ENCODE measurements around the gene DDIT4. TPM values are rescaled to one million over a fixed set of nuclear protein-coding genes. Genes with fewer than 3 reads are reported as not detected.

Gene DDIT4
- polyA plus RNA-seq, 1 donor: 47.2 TPM

- Histone ChIP-seq H3K27me3 (ENCODE audit: control insufficient read depth, insufficient read depth, low read length) (no peaks in the 10 kb centered on the region), H3K36me3 (ENCODE audit: control insufficient read depth, insufficient read depth, low read length) (peaks cover 35% of the 10 kb centered on the region), H3K4me1 (ENCODE audit: control insufficient read depth, insufficient read depth, low read length) (no peaks in the 10 kb centered on the region), H3K9me3 (ENCODE audit: control insufficient read depth, low read depth, low read length) (no peaks in the 10 kb centered on the region), H3K27ac (ENCODE audit: low read length) (no peak overlapping the region), H3K4me3 (ENCODE audit: low read length) (no peak overlapping the region)
- no peak for DNase-seq
- 89% methylated on average over 2 of the region's 6 CpGs for WGBS (ENCODE audit: insufficient coverage, low lambda C conversion rate)
Observed at GRCh38 chr10:72235544-72236279, 38.0 kb upstream of the DDIT4 start.

GRCh38 chr10:72238392-72239175 is 35.1 kb upstream of the DDIT4 start:
- no CpG with 5 or more reads among the region's 13 CpGs for whole genome bisulfite sequencing (ENCODE audit: insufficient coverage, low lambda C conversion rate)
- no peak for DNase-seq
- no peaks in the 10 kb centered on the region for H3K9me3 ChIP-seq (ENCODE audit: control insufficient read depth, low read depth, low read length)

GRCh38 chr10:72239409-72239808 is 34.3 kb upstream of the DDIT4 start:
- H3K4me1 ChIP-seq (ENCODE audit: control insufficient read depth, insufficient read depth, low read length): peaks cover 9% of the 10 kb centered on the region
- H3K4me3 ChIP-seq (ENCODE audit: low read length): no peak overlapping the region
- no CpG with 5 or more reads among the region's 1 CpG for WGBS (ENCODE audit: insufficient coverage, low lambda C conversion rate)
- H3K27ac ChIP-seq (ENCODE audit: low read length): no peak overlapping the region
- H3K9me3 ChIP-seq (ENCODE audit: control insufficient read depth, low read depth, low read length): no peaks in the 10 kb centered on the region
- no peaks in the 10 kb centered on the region for H3K27me3 ChIP-seq (ENCODE audit: control insufficient read depth, insufficient read depth, low read length)
- no peak for DNase-seq
- peaks cover 14% of the 10 kb centered on the region for H3K36me3 ChIP-seq (ENCODE audit: control insufficient read depth, insufficient read depth, low read length)

More at GRCh38 chr10:72238392-72239175, 35.1 kb upstream of the DDIT4 start:
- Histone ChIP-seq H3K36me3 (ENCODE audit: control insufficient read depth, insufficient read depth, low read length) (peaks cover 17% of the 10 kb centered on the region), H3K27ac (ENCODE audit: low read length) (no peak overlapping the region), H3K4me1 (ENCODE audit: control insufficient read depth, insufficient read depth, low read length) (peaks cover under 1% of the 10 kb centered on the region), H3K27me3 (ENCODE audit: control insufficient read depth, insufficient read depth, low read length) (no peaks in the 10 kb centered on the region), H3K4me3 (ENCODE audit: low read length) (no peak overlapping the region)

- no peaks in the 10 kb centered on the region for H3K9me3 ChIP-seq (ENCODE audit: control insufficient read depth, low read depth, low read length)
- no CpG with 5 or more reads among the region's 7 CpGs for WGBS (ENCODE audit: insufficient coverage, low lambda C conversion rate)
- no peak overlapping the region for H3K4me3 ChIP-seq (ENCODE audit: low read length)
- H3K36me3 ChIP-seq (ENCODE audit: control insufficient read depth, insufficient read depth, low read length): peaks cover 10% of the 10 kb centered on the region
- H3K27ac ChIP-seq (ENCODE audit: low read length): no peak overlapping the region
- H3K4me1 ChIP-seq (ENCODE audit: control insufficient read depth, insufficient read depth, low read length): peaks cover 19% of the 10 kb centered on the region
- H3K27me3 ChIP-seq (ENCODE audit: control insufficient read depth, insufficient read depth, low read length): no peaks in the 10 kb centered on the region
- no peak for DNase-seq
Observed at GRCh38 chr10:72240371-72240770, 33.4 kb upstream of the DDIT4 start.

- Histone ChIP-seq H3K4me1 (ENCODE audit: control insufficient read depth, insufficient read depth, low read length) (peaks cover 22% of the 10 kb centered on the region), H3K36me3 (ENCODE audit: control insufficient read depth, insufficient read depth, low read length) (peaks cover 2% of the 10 kb centered on the region), H3K4me3 (ENCODE audit: low read length) (no peak overlapping the region), H3K27ac (ENCODE audit: low read length) (no peak overlapping the region), H3K9me3 (ENCODE audit: control insufficient read depth, low read depth, low read length) (no peaks in the 10 kb centered on the region), H3K27me3 (ENCODE audit: control insufficient read depth, insufficient read depth, low read length) (no peaks in the 10 kb centered on the region)
- WGBS (ENCODE audit: insufficient coverage, low lambda C conversion rate): no CpG with 5 or more reads among the region's 8 CpGs
- no peak for DNase-seq
Observed at GRCh38 chr10:72241691-72242252, 32.0 kb upstream of the DDIT4 start.

GRCh38 chr10:72242675-72243074 is 31.0 kb upstream of the DDIT4 start:
- no peak for DNase-seq
- Histone ChIP-seq H3K9me3 (ENCODE audit: control insufficient read depth, low read depth, low read length) (no peaks in the 10 kb centered on the region), H3K4me1 (ENCODE audit: control insufficient read depth, insufficient read depth, low read length) (peaks cover 22% of the 10 kb centered on the region), H3K36me3 (ENCODE audit: control insufficient read depth, insufficient read depth, low read length) (no peaks in the 10 kb centered on the region), H3K27ac (ENCODE audit: low read length) (no peak overlapping the region), H3K27me3 (ENCODE audit: control insufficient read depth, insufficient read depth, low read length) (no peaks in the 10 kb centered on the region), H3K4me3 (ENCODE audit: low read length) (no peak overlapping the region)
- WGBS (ENCODE audit: insufficient coverage, low lambda C conversion rate): 100% methylated on average over 1 of the region's 4 CpGs

GRCh38 chr10:72243822-72244437 is 29.8 kb upstream of the DDIT4 start:
- DNase-seq: peak; percentile 60 to 66
- Histone ChIP-seq H3K27me3 (ENCODE audit: control insufficient read depth, insufficient read depth, low read length) (no peaks in the 10 kb centered on the region), H3K36me3 (ENCODE audit: control insufficient read depth, insufficient read depth, low read length) (no peaks in the 10 kb centered on the region), H3K4me1 (ENCODE audit: control insufficient read depth, insufficient read depth, low read length) (peaks cover 32% of the 10 kb centered on the region), H3K4me3 (ENCODE audit: low read length) (no peak overlapping the region), H3K27ac (ENCODE audit: low read length) (peak overlapping the region; percentile 22), H3K9me3 (ENCODE audit: control insufficient read depth, low read depth, low read length) (no peaks in the 10 kb centered on the region)
- 17% methylated on average over 1 of the region's 11 CpGs for WGBS (ENCODE audit: insufficient coverage, low lambda C conversion rate)

GRCh38 chr10:72244573-72245038 is 29.1 kb upstream of the DDIT4 start:
- no peak for DNase-seq
- Histone ChIP-seq H3K4me3 (ENCODE audit: low read length) (no peak overlapping the region), H3K9me3 (ENCODE audit: control insufficient read depth, low read depth, low read length) (no peaks in the 10 kb centered on the region), H3K27ac (ENCODE audit: low read length) (peak overlapping the region; percentile 22), H3K27me3 (ENCODE audit: control insufficient read depth, insufficient read depth, low read length) (no peaks in the 10 kb centered on the region), H3K36me3 (ENCODE audit: control insufficient read depth, insufficient read depth, low read length) (no peaks in the 10 kb centered on the region), H3K4me1 (ENCODE audit: control insufficient read depth, insufficient read depth, low read length) (peaks cover 34% of the 10 kb centered on the region)
- 100% methylated on average over 1 of the region's 5 CpGs for WGBS (ENCODE audit: insufficient coverage, low lambda C conversion rate)

- Histone ChIP-seq H3K27me3 (ENCODE audit: control insufficient read depth, insufficient read depth, low read length) (no peaks in the 10 kb centered on the region), H3K4me1 (ENCODE audit: control insufficient read depth, insufficient read depth, low read length) (peaks cover 37% of the 10 kb centered on the region), H3K27ac (ENCODE audit: low read length) (no peak overlapping the region), H3K4me3 (ENCODE audit: low read length) (no peak overlapping the region), H3K36me3 (ENCODE audit: control insufficient read depth, insufficient read depth, low read length) (no peaks in the 10 kb centered on the region), H3K9me3 (ENCODE audit: control insufficient read depth, low read depth, low read length) (no peaks in the 10 kb centered on the region)
- 50% methylated on average over 1 of the region's 3 CpGs for WGBS (ENCODE audit: insufficient coverage, low lambda C conversion rate)
- no peak for DNase-seq
Observed at GRCh38 chr10:72245949-72246525, 27.7 kb upstream of the DDIT4 start.

Measured in large intestine (tissue), 3 donors.